ENCODE measurements around the gene MAGEF1.

MAGEF1 gene

GRCh38 chr3:184711493-184712247 lies at the start of gene MAGEF1:
Gene MAGEF1, minus strand, starts transcription at chr3:184712064. Its CDS starts 243 bp downstream, at chr3:184711821.
- TF ChIP-seq CTCF (IDR thresholded peaks at IDR 0.05; ENCODE audit: extremely low read depth, insufficient read depth, missing control alignments): no peak
- in situ Hi-C loops (cut with MboI; ENCODE audit: low pct_unique_long_range_greater_than_20kb, low sequenced_read_pairs, unreplicated experiment): no loop called here
- DNase-seq (ENCODE audit: low spot score): peak; percentile 94

GRCh38 chr3:184761075-184761841 lies 49.4 kb upstream of the MAGEF1 start:
- no peak for DNase-seq (ENCODE audit: low spot score)
- no peak for TF ChIP-seq CTCF (IDR thresholded peaks at IDR 0.05; ENCODE audit: extremely low read depth, insufficient read depth, missing control alignments)
- in situ Hi-C loops (cut with MboI; ENCODE audit: low pct_unique_long_range_greater_than_20kb, low sequenced_read_pairs, unreplicated experiment): no loop called here

GRCh38 chr3:184760337-184761074 lies 48.6 kb upstream of the MAGEF1 start:
- in situ Hi-C loops (cut with MboI; ENCODE audit: low pct_unique_long_range_greater_than_20kb, low sequenced_read_pairs, unreplicated experiment): no loop called here
- no peak for TF ChIP-seq CTCF (IDR thresholded peaks at IDR 0.05; ENCODE audit: extremely low read depth, insufficient read depth, missing control alignments)

GRCh38 chr3:184759666-184760200 lies 47.9 kb upstream of the MAGEF1 start:
- DNase-seq (ENCODE audit: low spot score): no peak
- in situ Hi-C loops (cut with MboI; ENCODE audit: low pct_unique_long_range_greater_than_20kb, low sequenced_read_pairs, unreplicated experiment): no loop called here
- no peak for TF ChIP-seq CTCF (IDR thresholded peaks at IDR 0.05; ENCODE audit: extremely low read depth, insufficient read depth, missing control alignments)

More at GRCh38 chr3:184760337-184761074, 48.6 kb upstream of the MAGEF1 start:
- no peak for DNase-seq (ENCODE audit: low spot score)

GRCh38 chr3:184758056-184758455 lies 46.2 kb upstream of the MAGEF1 start:
- DNase-seq (ENCODE audit: low spot score): no peak
- TF ChIP-seq CTCF (IDR thresholded peaks at IDR 0.05; ENCODE audit: extremely low read depth, insufficient read depth, missing control alignments): no peak
- in situ Hi-C loops (cut with MboI; ENCODE audit: low pct_unique_long_range_greater_than_20kb, low sequenced_read_pairs, unreplicated experiment): no loop called here

GRCh38 chr3:184757022-184757651 lies 45.3 kb upstream of the MAGEF1 start:
- no peak for DNase-seq (ENCODE audit: low spot score)
- in situ Hi-C loops (cut with MboI; ENCODE audit: low pct_unique_long_range_greater_than_20kb, low sequenced_read_pairs, unreplicated experiment): no loop called here
- no peak for TF ChIP-seq CTCF (IDR thresholded peaks at IDR 0.05; ENCODE audit: extremely low read depth, insufficient read depth, missing control alignments)

Measured in GM13977 (cell line).